Measurements from ENCODE around the gene BBS7.

The BBS7 gene

GRCh38 chr4:121789960-121790829 lies 80.1 kb downstream of the BBS7 start:
- Histone ChIP-seq H3K4ac (ENCODE audit: low read depth, low read length) (no peak overlapping the region), H3K79me2 (ENCODE audit: control insufficient read depth, insufficient read depth, low read length, poor library complexity) (no peaks in the 10 kb centered on the region), H3K27ac (ENCODE audit: low read depth, low read length) (no peak overlapping the region), H4K8ac (ENCODE audit: low read depth, low read length) (no peak overlapping the region), H3K4me2 (ENCODE audit: low read length) (no peak overlapping the region), H3K9ac (ENCODE audit: low read length) (no peak overlapping the region), H3K4me1 (ENCODE audit: control insufficient read depth in 1 of 2, insufficient read depth in 2 of 2, low read length in 2 of 2) (no peaks in the 10 kb centered on the region), H4K12ac (ENCODE audit: low read depth, low read length) (no peak overlapping the region), H2BK120ac (ENCODE audit: insufficient read depth, low read length, poor library complexity) (no peak overlapping the region), H3K4me3 (ENCODE audit: low read depth, low read length) (no peak overlapping the region), H3K27me3 (ENCODE audit: insufficient read depth, low read length) (no peaks in the 10 kb centered on the region), H3K14ac (ENCODE audit: low read length) (no peak overlapping the region), H4K91ac (ENCODE audit: low read depth, low read length) (no peak overlapping the region), H2AK5ac (ENCODE audit: low read length) (no peak overlapping the region), H3K23ac (ENCODE audit: low read length) (no peak overlapping the region), H2BK5ac (ENCODE audit: low read depth, low read length, poor library complexity) (no peak overlapping the region), H2AFZ (ENCODE audit: insufficient read depth, low read length, poor library complexity) (no peak overlapping the region), H3K79me1 (ENCODE audit: low read length) (no peaks in the 10 kb centered on the region), H2BK12ac (ENCODE audit: low read length) (no peak overlapping the region), H3K9me3 (ENCODE audit: insufficient read depth, low read depth, low read length) (no peaks in the 10 kb centered on the region), H3K18ac (ENCODE audit: low read length) (no peak overlapping the region), H3K36me3 (ENCODE audit: control insufficient read depth in 1 of 2, insufficient read depth in 2 of 2, low read length in 2 of 2) (no peaks in the 10 kb centered on the region)
- WGBS (ENCODE audit: extremely low coverage, insufficient coverage, insufficient read length) = 100% methylated on average over 1 of the region's 3 CpGs
- DNase-seq = no peak

GRCh38 chr4:121789455-121789854 lies 80.8 kb downstream of the BBS7 start:
- DNase-seq = no peak
- Histone ChIP-seq H3K79me1 (ENCODE audit: low read length) (no peaks in the 10 kb centered on the region), H3K4me1 (ENCODE audit: control insufficient read depth in 1 of 2, insufficient read depth in 2 of 2, low read length in 2 of 2) (no peaks in the 10 kb centered on the region), H2BK12ac (ENCODE audit: low read length) (no peak overlapping the region), H2AK5ac (ENCODE audit: low read length) (no peak overlapping the region), H3K4ac (ENCODE audit: low read depth, low read length) (no peak overlapping the region), H2BK120ac (ENCODE audit: insufficient read depth, low read length, poor library complexity) (no peak overlapping the region), H3K27me3 (ENCODE audit: insufficient read depth, low read length) (no peaks in the 10 kb centered on the region), H4K91ac (ENCODE audit: low read depth, low read length) (no peak overlapping the region), H3K9me3 (ENCODE audit: insufficient read depth, low read depth, low read length) (no peaks in the 10 kb centered on the region), H3K79me2 (ENCODE audit: control insufficient read depth, insufficient read depth, low read length, poor library complexity) (no peaks in the 10 kb centered on the region), H3K4me2 (ENCODE audit: low read length) (no peak overlapping the region), H3K4me3 (ENCODE audit: low read depth, low read length) (no peak overlapping the region), H2BK5ac (ENCODE audit: low read depth, low read length, poor library complexity) (no peak overlapping the region), H3K23ac (ENCODE audit: low read length) (no peak overlapping the region), H3K27ac (ENCODE audit: low read depth, low read length) (no peak overlapping the region), H3K14ac (ENCODE audit: low read length) (no peak overlapping the region), H3K9ac (ENCODE audit: low read length) (no peak overlapping the region), H2AFZ (ENCODE audit: insufficient read depth, low read length, poor library complexity) (no peak overlapping the region), H3K18ac (ENCODE audit: low read length) (no peak overlapping the region), H4K12ac (ENCODE audit: low read depth, low read length) (no peak overlapping the region), H3K36me3 (ENCODE audit: control insufficient read depth in 1 of 2, insufficient read depth in 2 of 2, low read length in 2 of 2) (no peaks in the 10 kb centered on the region), H4K8ac (ENCODE audit: low read depth, low read length) (no peak overlapping the region)
- WGBS (ENCODE audit: extremely low coverage, insufficient coverage, insufficient read length) = no CpG with 5 or more reads among the region's 1 CpG

GRCh38 chr4:121788896-121789295 lies 81.4 kb downstream of the BBS7 start:
- Histone ChIP-seq H3K4me3 (ENCODE audit: low read depth, low read length) (no peak overlapping the region), H4K91ac (ENCODE audit: low read depth, low read length) (no peak overlapping the region), H2AFZ (ENCODE audit: insufficient read depth, low read length, poor library complexity) (no peak overlapping the region), H2BK12ac (ENCODE audit: low read length) (no peak overlapping the region), H3K4me2 (ENCODE audit: low read length) (no peak overlapping the region), H4K12ac (ENCODE audit: low read depth, low read length) (no peak overlapping the region), H3K14ac (ENCODE audit: low read length) (no peak overlapping the region), H3K79me2 (ENCODE audit: control insufficient read depth, insufficient read depth, low read length, poor library complexity) (no peaks in the 10 kb centered on the region), H3K27ac (ENCODE audit: low read depth, low read length) (no peak overlapping the region), H3K9me3 (ENCODE audit: insufficient read depth, low read depth, low read length) (no peaks in the 10 kb centered on the region), H3K79me1 (ENCODE audit: low read length) (no peaks in the 10 kb centered on the region), H3K4ac (ENCODE audit: low read depth, low read length) (no peak overlapping the region), H2BK5ac (ENCODE audit: low read depth, low read length, poor library complexity) (no peak overlapping the region), H3K9ac (ENCODE audit: low read length) (no peak overlapping the region), H3K36me3 (ENCODE audit: control insufficient read depth in 1 of 2, insufficient read depth in 2 of 2, low read length in 2 of 2) (no peaks in the 10 kb centered on the region), H2BK120ac (ENCODE audit: insufficient read depth, low read length, poor library complexity) (no peak overlapping the region), H3K23ac (ENCODE audit: low read length) (no peak overlapping the region), H4K8ac (ENCODE audit: low read depth, low read length) (no peak overlapping the region), H2AK5ac (ENCODE audit: low read length) (no peak overlapping the region), H3K4me1 (ENCODE audit: control insufficient read depth in 1 of 2, insufficient read depth in 2 of 2, low read length in 2 of 2) (no peaks in the 10 kb centered on the region), H3K27me3 (ENCODE audit: insufficient read depth, low read length) (no peaks in the 10 kb centered on the region), H3K18ac (ENCODE audit: low read length) (no peak overlapping the region)
- no CpG with 5 or more reads among the region's 2 CpGs for WGBS (ENCODE audit: extremely low coverage, insufficient coverage, insufficient read length)
- DNase-seq = no peak

- no peaks in the 10 kb centered on the region for H3K4me1 ChIP-seq (ENCODE audit: control insufficient read depth in 1 of 2, insufficient read depth in 2 of 2, low read length in 2 of 2)
- H4K12ac ChIP-seq (ENCODE audit: low read depth, low read length) = no peak overlapping the region
- H3K4me3 ChIP-seq (ENCODE audit: low read depth, low read length) = no peak overlapping the region
- H3K18ac ChIP-seq (ENCODE audit: low read length) = no peak overlapping the region
- H3K79me2 ChIP-seq (ENCODE audit: control insufficient read depth, insufficient read depth, low read length, poor library complexity) = no peaks in the 10 kb centered on the region
- DNase-seq = no peak
- no peak overlapping the region for H3K4ac ChIP-seq (ENCODE audit: low read depth, low read length)
- no CpG with 5 or more reads among the region's 2 CpGs for WGBS (ENCODE audit: extremely low coverage, insufficient coverage, insufficient read length)
- no peak overlapping the region for H2BK12ac ChIP-seq (ENCODE audit: low read length)
- no peak overlapping the region for H4K91ac ChIP-seq (ENCODE audit: low read depth, low read length)
- no peak overlapping the region for H3K4me2 ChIP-seq (ENCODE audit: low read length)
- no peaks in the 10 kb centered on the region for H3K36me3 ChIP-seq (ENCODE audit: control insufficient read depth in 1 of 2, insufficient read depth in 2 of 2, low read length in 2 of 2)
- no peak overlapping the region for H2BK5ac ChIP-seq (ENCODE audit: low read depth, low read length, poor library complexity)
- H3K27ac ChIP-seq (ENCODE audit: low read depth, low read length) = no peak overlapping the region
- no peaks in the 10 kb centered on the region for H3K27me3 ChIP-seq (ENCODE audit: insufficient read depth, low read length)
- H2AK5ac ChIP-seq (ENCODE audit: low read length) = no peak overlapping the region
- no peaks in the 10 kb centered on the region for H3K79me1 ChIP-seq (ENCODE audit: low read length)
- no peak overlapping the region for H2AFZ ChIP-seq (ENCODE audit: insufficient read depth, low read length, poor library complexity)
- H4K8ac ChIP-seq (ENCODE audit: low read depth, low read length) = no peak overlapping the region
- H3K14ac ChIP-seq (ENCODE audit: low read length) = no peak overlapping the region
- no peak overlapping the region for H3K23ac ChIP-seq (ENCODE audit: low read length)
- no peaks in the 10 kb centered on the region for H3K9me3 ChIP-seq (ENCODE audit: insufficient read depth, low read depth, low read length)
- no peak overlapping the region for H2BK120ac ChIP-seq (ENCODE audit: insufficient read depth, low read length, poor library complexity)
- H3K9ac ChIP-seq (ENCODE audit: low read length) = no peak overlapping the region
These were observed 84.1 kb downstream of the BBS7 start for GRCh38 chr4:121786221-121786620.
